ENCODE data around the gene WDFY4.

GRCh38 chr10:49010865-49011264 is 326.2 kb downstream of the WDFY4 start:
- TF ChIP-seq CTCF (conservative IDR thresholded peaks at IDR 0.05 in 1 of 2, IDR thresholded peaks at IDR 0.05 in 1 of 2; ENCODE audit: low read depth in 1 of 2, low read length in 2 of 2) (no peak), EZH2 (IDR thresholded peaks at IDR 0.05; ENCODE audit: low read length, missing control alignments) (no peak)
